ENCODE results near the gene KLHL29. TPM values are rescaled to one million over a fixed set of nuclear protein-coding genes. Genes with fewer than 3 reads are reported as not detected.

KLHL29 gene
- total RNA-seq, 2 experiments from 2014 or later = 2.5 to 2.7 TPM

- Mint-ChIP-seq H3K4me1 (ENCODE audit: low read depth) (no peaks in the 10 kb centered on the region), H3K9me3 (no peaks in the 10 kb centered on the region), H3K27me3 (no peaks in the 10 kb centered on the region), H3K27ac (no peak overlapping the region), H3K4me3 (no peak overlapping the region), H3K36me3 (ENCODE audit: low read depth) (peaks cover 14% of the 10 kb centered on the region)
- TF ChIP-seq CTCF (IDR thresholded peaks at IDR 0.05) = no peak
- intact Hi-C loops (cut with DNase I, micrococcal nuclease) = no loop called here
- Histone ChIP-seq H3K27me3 (ENCODE audit: control insufficient read depth in 1 of 2, insufficient read depth in 2 of 2, low read length in 2 of 2) (no peaks in the 10 kb centered on the region), H3K27ac (ENCODE audit: low read depth in 1 of 2, low read length in 2 of 2) (no peak overlapping the region), H3K4me1 (ENCODE audit: insufficient read depth, low read length) (no peaks in the 10 kb centered on the region), H3K36me3 (ENCODE audit: insufficient read depth, low read length) (no peaks in the 10 kb centered on the region), H3K4me3 (ENCODE audit: low read length) (no peak overlapping the region), H3K9me3 (ENCODE audit: control insufficient read depth in 1 of 2, insufficient read depth in 1 of 2, low read length in 2 of 2) (no peaks in the 10 kb centered on the region)
- ATAC-seq (ENCODE audit: poor library complexity) = no peak
- POLR2A ChIA-PET = no interaction called here
- no peak for DNase-seq
- CTCF ChIA-PET = no interaction called here
These were observed 309.4 kb downstream of the KLHL29 start for GRCh38 chr2:23694058-23695045.

DNA sequence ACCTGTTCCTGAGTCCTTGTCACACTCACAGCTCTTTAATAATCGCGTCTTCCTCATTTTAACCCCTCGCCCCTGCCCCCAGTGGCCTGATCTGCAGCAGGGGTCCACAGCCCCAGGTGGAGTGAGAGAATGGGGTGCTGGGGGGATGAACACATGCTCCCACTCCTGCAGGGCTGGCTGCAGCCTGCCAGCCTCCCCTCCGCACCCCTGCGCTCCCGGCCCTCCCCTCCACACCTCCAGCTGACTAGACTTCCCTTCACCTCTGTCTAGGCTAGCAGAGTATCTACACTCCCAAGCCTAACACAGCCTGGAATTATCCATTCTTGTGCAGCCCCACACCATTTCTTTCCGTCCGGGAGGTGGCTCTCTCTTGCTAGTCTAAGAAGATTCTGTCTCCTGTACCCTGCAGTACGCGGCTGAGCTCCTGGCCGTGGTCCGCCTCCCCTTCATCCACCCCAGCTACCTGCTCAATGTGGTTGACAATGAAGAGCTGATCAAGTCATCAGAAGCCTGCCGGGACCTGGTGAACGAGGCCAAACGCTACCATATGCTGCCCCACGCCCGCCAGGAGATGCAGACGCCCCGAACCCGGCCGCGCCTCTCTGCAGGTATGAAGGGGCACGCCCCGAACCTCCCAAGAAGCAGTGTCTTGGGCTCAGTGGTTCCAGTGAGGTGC is 310.4 kb downstream of the KLHL29 start:
- no peak overlapping the region for H3K4me3 Mint-ChIP-seq
- ChIA-PET POLR2A (no interaction called here), CTCF (no interaction called here)
- intact Hi-C loops (cut with DNase I, micrococcal nuclease) = no loop called here
- Histone ChIP-seq H3K9me3 (ENCODE audit: control insufficient read depth in 1 of 2, insufficient read depth in 1 of 2, low read length in 2 of 2) (no peaks in the 10 kb centered on the region), H3K27ac (ENCODE audit: low read depth in 1 of 2, low read length in 2 of 2) (no peak overlapping the region), H3K4me3 (ENCODE audit: low read length) (no peak overlapping the region), H3K27me3 (ENCODE audit: control insufficient read depth in 1 of 2, insufficient read depth in 2 of 2, low read length in 2 of 2) (no peaks in the 10 kb centered on the region), H3K36me3 (ENCODE audit: insufficient read depth, low read length) (no peaks in the 10 kb centered on the region), H3K4me1 (ENCODE audit: insufficient read depth, low read length) (no peaks in the 10 kb centered on the region)
- no peaks in the 10 kb centered on the region for H3K9me3 Mint-ChIP-seq
- no peaks in the 10 kb centered on the region for H3K4me1 Mint-ChIP-seq (ENCODE audit: low read depth)
- ATAC-seq (ENCODE audit: poor library complexity) (no peak), DNase-seq (no peak)
- no peaks in the 10 kb centered on the region for H3K27me3 Mint-ChIP-seq
- peaks cover 14% of the 10 kb centered on the region for H3K36me3 Mint-ChIP-seq (ENCODE audit: low read depth)
- TF ChIP-seq CTCF (IDR thresholded peaks at IDR 0.05) = no peak
- no peak overlapping the region for H3K27ac Mint-ChIP-seq

GRCh38 chr2:23695890-23696751 is 311.1 kb downstream of the KLHL29 start:
- Mint-ChIP-seq H3K4me3 (no peak overlapping the region), H3K27ac (no peak overlapping the region), H3K9me3 (no peaks in the 10 kb centered on the region), H3K4me1 (ENCODE audit: low read depth) (no peaks in the 10 kb centered on the region), H3K27me3 (no peaks in the 10 kb centered on the region), H3K36me3 (ENCODE audit: low read depth) (peaks cover 16% of the 10 kb centered on the region)
- H3K27me3 ChIP-seq (ENCODE audit: control insufficient read depth in 1 of 2, insufficient read depth in 2 of 2, low read length in 2 of 2) = no peaks in the 10 kb centered on the region
- H3K9me3 ChIP-seq (ENCODE audit: control insufficient read depth in 1 of 2, insufficient read depth in 1 of 2, low read length in 2 of 2) = no peaks in the 10 kb centered on the region
- H3K36me3 ChIP-seq (ENCODE audit: insufficient read depth, low read length) = no peaks in the 10 kb centered on the region
- CTCF ChIA-PET = no interaction called here
- POLR2A ChIA-PET = no interaction called here
- no peak overlapping the region for H3K27ac ChIP-seq (ENCODE audit: low read depth in 1 of 2, low read length in 2 of 2)
- ATAC-seq (ENCODE audit: poor library complexity) (no peak), DNase-seq (no peak)
- no peaks in the 10 kb centered on the region for H3K4me1 ChIP-seq (ENCODE audit: insufficient read depth, low read length)
- no peak for TF ChIP-seq CTCF (IDR thresholded peaks at IDR 0.05)
- no peak overlapping the region for H3K4me3 ChIP-seq (ENCODE audit: low read length)
- intact Hi-C loops (cut with DNase I, micrococcal nuclease) = no loop called here
